ENCODE results near the gene USPL1. TPM values are rescaled to one million over a fixed set of nuclear protein-coding genes. Genes with fewer than 3 reads are reported as not detected.
"Not testable (repeated sequence)": the region's sequence is repeated elsewhere in the genome, so short reads cannot be mapped to it uniquely, and the experiment has no call there.

USPL1 gene
- total RNA-seq, 2 donors from 2014 or later = 9.4 to 10.3 TPM

DNA sequence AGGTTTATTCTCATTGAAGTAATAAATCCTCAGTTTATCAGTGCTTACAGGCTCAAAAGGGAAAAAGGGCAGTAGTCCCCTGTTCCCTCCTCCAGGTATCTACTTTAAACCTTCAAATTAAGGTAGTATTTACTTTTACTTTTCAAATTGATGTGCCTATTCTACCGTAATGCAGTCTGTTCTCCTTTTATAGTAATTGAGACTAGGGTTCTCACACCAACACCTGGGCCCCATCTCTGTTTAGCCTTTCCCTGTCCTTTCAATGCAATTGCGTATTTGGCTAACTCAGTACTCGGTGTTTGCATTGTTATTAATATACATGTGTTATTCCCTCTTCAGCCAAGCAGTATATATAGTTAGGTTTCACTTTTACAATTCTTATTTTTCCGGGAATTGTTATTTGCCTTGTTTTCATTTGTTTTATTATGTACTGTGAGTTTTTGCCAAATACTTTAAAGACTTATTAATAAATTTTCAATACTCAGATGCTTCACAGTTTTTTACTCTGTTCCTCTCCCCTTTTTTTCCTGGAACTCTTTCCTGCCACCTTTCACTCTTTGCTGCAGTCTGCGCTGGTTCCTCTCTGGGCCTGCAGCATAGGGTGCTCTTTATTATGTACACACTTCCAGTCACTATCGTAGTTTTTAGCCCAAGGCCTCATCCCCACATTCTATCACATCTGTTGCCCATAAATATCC lies 30.3 kb downstream of the USPL1 start:
- no peak for DNase-seq
- intact Hi-C loops (cut with DNase I, micrococcal nuclease) = no loop called here
- no peak for ATAC-seq

- intact Hi-C loops (cut with DNase I, micrococcal nuclease) = no loop called here
These were observed 30.8 kb downstream of the USPL1 start for GRCh38 chr13:30648522-30649012.

GRCh38 chr13:30651648-30652047 lies 33.9 kb downstream of the USPL1 start:
- DNase-seq; intact Hi-C loops (cut with DNase I, micrococcal nuclease); ATAC-seq: not testable (repeated sequence)

More at GRCh38 chr13:30648522-30649012, 30.8 kb downstream of the USPL1 start:
- ATAC-seq (peak; percentile 11), DNase-seq (no peak)

DNA sequence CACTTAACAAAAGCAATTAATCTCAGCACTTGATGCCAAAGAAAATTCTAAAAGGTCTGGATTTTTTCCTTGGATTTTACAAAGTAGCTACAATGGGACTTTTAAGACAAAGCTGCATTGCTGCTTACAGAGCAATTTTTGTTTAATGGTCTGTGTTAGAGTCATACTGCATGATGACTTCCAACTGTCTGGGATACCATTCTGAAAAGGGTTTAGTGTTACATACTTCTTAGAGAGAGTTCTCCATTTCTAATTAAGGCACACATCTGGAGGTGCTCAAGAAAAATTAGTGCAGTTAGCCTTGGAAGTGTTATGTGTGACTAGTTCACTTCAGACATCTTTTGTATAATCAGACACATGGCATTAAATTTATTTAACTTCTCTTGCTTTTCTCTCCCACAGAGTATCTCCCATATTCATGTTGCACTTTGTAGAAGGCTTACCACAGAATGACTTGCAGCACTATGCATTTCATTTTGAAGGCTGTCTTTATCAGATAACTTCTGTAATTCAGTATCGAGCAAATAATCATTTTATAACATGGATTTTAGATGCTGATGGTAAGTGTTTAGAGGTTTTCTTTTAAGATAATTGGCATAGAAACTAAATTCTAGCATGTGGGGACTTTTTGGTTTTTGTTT lies 35.1 kb downstream of the USPL1 start:
- DNase-seq = no peak
- no peak for ATAC-seq
- intact Hi-C loops (cut with DNase I, micrococcal nuclease) = no loop called here

DNA sequence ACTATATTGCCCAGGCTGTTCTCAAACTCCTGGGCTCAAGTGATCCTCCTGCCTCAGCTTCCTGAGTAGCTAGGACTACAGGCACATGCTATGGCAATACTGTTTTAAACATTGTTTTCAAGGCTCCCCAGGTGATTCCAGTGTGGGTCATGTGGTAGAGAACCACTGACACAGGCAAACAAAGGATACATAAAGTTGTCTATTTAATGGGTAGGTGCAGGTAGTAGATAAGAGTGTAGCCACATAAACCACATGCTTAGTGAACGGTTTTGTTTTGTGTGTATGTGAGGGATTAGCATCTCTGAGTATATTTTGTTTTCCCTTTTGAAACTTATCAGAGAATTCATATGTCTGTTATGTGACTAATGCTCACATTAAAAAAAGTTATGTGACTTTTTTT lies 36.7 kb downstream of the USPL1 start:
- no peak for ATAC-seq
- DNase-seq = no peak
- intact Hi-C loops (cut with DNase I, micrococcal nuclease) = no loop called here

GRCh38 chr13:30656178-30656577 lies 38.5 kb downstream of the USPL1 start:
- DNase-seq (no peak), ATAC-seq (no peak)
- intact Hi-C loops (cut with DNase I, micrococcal nuclease) = no loop called here

DNA sequence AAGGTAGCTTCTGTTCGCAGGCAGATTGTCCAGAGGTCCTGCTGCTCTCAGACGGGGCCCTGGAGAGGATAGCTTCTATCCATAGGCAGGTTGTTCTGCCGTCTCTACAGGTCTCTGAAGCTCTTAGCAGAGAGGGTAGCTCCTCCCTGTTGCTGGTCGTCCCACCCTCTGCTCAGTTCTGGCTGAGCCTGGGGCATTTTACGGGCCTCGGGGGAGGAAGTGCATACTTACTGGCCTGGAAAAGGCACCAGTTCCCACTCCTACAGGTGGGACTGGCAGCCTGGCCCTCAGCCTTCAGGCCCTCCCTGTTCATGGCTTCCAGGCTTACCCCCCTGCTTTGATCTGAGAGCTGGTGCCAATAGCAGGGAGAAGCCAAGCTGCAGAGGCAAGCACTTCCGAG lies 42.3 kb downstream of the USPL1 start:
- DNase-seq = no peak
- intact Hi-C loops (cut with DNase I, micrococcal nuclease) = no loop called here
- peak; percentile 60 for ATAC-seq

DNA sequence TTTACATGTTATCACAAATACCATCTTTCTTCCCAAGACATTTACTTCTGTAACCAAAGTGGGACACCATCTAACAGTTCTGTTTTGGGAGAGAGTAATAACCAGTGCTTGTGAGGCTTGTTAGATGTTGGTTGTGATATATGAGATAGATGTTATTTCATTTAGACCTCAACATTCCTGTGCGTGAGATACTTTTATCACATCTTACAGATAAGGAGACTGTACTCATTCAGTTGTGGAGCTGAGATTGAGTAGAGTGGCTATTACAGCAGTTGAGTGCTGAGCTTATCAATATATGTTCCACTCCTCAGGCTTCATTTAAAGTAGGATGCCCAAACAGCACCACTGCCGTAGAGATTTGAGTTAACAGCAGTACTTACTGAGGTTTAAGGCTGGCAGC lies 43.1 kb downstream of the USPL1 start:
- intact Hi-C loops (cut with DNase I, micrococcal nuclease) = no loop called here
- no peak for DNase-seq
- no peak for ATAC-seq

- intact Hi-C loops (cut with DNase I, micrococcal nuclease) = no loop called here
- ATAC-seq (peak; percentile 34), DNase-seq (no peak)
These were observed 47.1 kb downstream of the USPL1 start for GRCh38 chr13:30664689-30665275.

DNA sequence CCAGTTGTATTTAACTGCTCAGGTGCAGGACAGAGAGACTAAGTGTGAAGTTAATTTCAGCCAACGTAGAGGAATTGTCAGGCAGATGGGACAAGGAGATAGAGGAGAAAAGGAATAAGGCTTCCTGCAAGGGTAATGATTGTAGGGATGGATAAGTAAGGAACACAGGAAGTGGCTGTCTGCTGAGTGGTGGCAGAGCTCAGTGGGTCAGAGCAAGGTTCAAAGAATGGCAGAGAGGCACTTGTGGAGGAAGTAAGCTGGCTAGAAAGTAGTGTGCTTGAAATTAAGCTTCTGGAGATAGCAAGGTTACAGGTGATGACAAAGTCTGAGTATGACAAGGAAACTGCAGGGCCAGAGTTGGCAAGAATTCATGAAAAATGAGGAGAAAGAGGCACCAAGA lies 47.9 kb downstream of the USPL1 start:
- peak; percentile 88 for ATAC-seq
- intact Hi-C loops (cut with DNase I, micrococcal nuclease) = no loop called here
- DNase-seq = no peak

GRCh38 chr13:30666113-30666512 lies 48.4 kb downstream of the USPL1 start:
- DNase-seq (no peak), ATAC-seq (no peak)
- intact Hi-C loops (cut with DNase I, micrococcal nuclease) = no loop called here

DNA sequence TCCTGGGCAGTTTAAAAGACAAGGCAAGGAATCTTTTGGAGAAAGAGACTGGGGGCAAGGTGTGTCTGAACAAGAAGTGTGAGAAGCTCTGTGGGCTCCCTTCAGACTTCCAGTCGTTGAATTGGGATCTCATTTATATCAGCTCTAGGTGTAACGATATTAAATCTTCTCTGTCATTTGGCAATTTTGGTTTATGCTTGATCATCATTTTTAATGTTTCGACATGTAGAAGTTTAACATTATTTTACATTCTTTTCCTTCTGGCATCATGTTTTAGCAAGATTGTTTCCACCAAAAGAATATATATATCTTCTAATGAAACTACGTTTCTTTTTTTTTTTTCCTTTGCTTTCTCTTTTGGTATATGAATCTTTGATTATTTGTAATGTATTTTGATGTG lies 49.3 kb downstream of the USPL1 start:
- intact Hi-C loops (cut with DNase I, micrococcal nuclease) = no loop called here
- no peak for ATAC-seq
- no peak for DNase-seq

GRCh38 chr13:30668312-30668711 lies 50.6 kb downstream of the USPL1 start:
- ATAC-seq = peak; percentile 15
- no peak for DNase-seq
- intact Hi-C loops (cut with DNase I, micrococcal nuclease) = no loop called here

DNA sequence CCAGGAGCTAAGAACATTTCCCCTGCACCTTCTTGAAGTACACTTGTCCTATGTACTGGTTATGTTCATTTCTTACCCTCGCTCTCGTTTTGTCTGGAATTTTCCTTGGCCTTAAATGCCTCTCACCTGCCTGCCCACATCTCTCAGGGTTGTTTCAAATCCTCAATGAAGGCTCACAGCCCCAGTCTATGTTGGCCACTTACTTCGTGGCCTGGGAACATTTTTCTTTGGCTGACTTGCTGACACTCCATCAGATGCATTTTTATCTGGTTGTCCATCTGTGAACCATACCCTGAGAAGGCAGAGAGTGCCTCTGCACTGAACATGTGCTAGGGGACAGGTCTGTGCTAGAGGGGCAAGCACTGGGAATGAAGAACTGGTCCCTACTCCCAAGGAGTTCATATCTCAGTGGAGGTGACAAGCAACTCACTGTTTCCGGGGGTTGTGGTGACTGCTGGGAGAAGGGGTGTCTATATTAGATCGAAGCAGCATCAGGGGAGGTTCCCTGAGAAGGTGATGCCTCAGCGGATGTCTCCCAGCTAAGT lies 53.6 kb downstream of the USPL1 start:
- ATAC-seq (no peak), DNase-seq (no peak)
- intact Hi-C loops (cut with DNase I, micrococcal nuclease) = loop anchor here in 1 of 2 donors (10.0 kb wide), 1 partner anchor 193 kb away; no protein-coding TSS in a partner anchor

DNA sequence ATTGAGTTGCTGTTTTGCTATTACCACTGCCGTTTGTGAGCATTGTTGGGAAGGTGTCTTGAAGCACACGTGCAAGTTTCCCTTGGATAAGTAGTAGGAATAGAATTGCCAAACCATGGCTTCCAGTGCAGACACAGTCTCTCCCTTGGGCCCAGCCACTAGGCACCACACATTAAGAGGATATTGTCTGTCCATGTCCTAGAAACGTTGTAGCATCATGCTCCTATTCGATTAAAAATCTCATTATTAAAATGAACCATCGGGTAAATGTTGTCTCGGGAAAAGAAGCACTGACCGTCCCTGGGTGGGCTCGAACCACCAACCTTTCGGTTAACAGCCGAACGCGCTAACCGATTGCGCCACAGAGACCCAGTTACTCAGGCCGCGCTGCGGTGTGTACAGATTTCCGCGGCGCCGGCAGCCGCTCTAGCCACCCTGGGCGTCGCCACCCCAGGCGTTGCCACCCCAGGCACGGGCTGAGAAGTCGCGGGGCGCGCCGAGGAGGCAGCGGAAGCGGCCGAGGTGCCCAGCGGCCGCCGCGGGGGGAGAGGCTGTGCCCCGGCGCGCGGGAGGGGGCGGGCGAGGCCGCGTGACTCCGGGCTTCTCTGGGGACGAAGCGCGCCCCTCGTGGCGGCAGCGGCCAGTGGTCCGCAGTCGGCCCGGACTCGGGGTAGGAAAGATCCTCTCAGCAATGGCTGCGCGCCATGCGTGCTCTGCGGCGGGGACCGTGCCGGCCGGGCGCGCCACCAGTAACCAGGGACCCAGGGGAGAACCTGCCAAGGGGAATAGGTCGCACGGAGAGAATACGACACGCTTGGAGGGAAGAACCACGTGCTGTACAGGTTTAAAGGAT lies 56.2 kb downstream of the USPL1 start:
- ATAC-seq = peak; percentile 97
- intact Hi-C loops (cut with DNase I, micrococcal nuclease) = loop anchor here in 1 of 2 donors (10.0 kb wide), 1 partner anchor 191 kb away; no protein-coding TSS in a partner anchor

GRCh38 chr13:30675717-30676116 lies 58.0 kb downstream of the USPL1 start:
- ATAC-seq = no peak

More for the DNA sequence above, 56.2 kb downstream of the USPL1 start:
- peak; percentile 90 to 92 for DNase-seq

DNA sequence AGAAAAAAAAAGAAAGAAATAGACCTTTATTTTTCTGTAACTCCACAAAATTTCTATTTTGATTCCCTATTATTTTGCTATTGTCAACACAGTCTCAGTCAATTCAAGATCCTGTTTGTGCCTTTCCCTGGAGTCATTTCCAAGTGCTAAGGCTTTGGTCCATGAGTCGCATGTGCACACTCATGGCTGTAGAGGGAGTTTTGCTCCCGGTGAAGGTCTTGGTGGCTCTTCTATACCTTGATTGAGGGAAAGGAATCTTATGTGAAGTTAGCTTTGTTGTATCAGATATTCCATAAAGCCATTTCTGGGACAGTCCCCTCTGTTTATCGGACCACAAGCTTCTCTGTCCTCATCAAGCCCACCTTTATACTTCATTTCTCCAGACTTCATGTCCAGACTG lies 59.0 kb downstream of the USPL1 start:
- no peak for DNase-seq
- ATAC-seq = peak; percentile 21
- intact Hi-C loops (cut with DNase I, micrococcal nuclease) = loop anchor here in 1 of 2 donors (5.0 to 10.0 kb wide), 2 partner anchors 126 to 188 kb away; no protein-coding TSS in a partner anchor

More at GRCh38 chr13:30675717-30676116, 58.0 kb downstream of the USPL1 start:
- intact Hi-C loops (cut with DNase I, micrococcal nuclease) = loop anchor here in 1 of 2 donors (5.0 to 10.0 kb wide), 2 partner anchors 127 to 189 kb away; no protein-coding TSS in a partner anchor
- DNase-seq = no peak

Data from left colon (tissue), 2 donors.